T-helper 2 cell (primary cell): ENCODE data around the gene AHCYL2.
"Not testable (repeated sequence)": the region's sequence is repeated elsewhere in the genome, so short reads cannot be mapped to it uniquely, and the experiment has no call there.

Source experiments
- DNase-seq, 5 experiments: peaks; one replicate each; pipeline versions ENCODE4 v3.0.0 to v3.0.0-alpha.2; 2012 to 2022

Gene AHCYL2

GRCh38 chr7:129245533-129245932 is 20.7 kb downstream of the AHCYL2 start:
- no peak for DNase-seq

GRCh38 chr7:129247087-129247486 is 22.3 kb downstream of the AHCYL2 start:
- no peak for DNase-seq

DNA sequence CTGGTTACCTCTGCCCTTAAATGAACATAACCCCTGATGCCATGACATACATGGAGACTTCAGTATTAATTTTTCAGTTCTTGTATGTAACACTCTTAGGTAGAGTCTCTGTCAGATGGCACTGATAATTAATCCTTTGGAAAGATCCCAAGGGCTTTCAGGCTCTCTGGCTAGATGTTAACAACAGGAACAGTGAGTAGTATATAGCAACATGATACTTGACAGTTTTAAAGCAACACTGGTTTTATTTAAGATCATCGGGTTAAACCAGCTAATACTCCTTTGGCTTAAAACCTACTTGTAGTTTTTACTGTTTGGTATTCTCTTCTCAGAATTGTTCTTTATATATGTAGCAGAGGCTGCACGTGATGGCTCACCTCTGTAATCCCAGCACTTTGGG is 27.3 kb downstream of the AHCYL2 start:
- no peak for DNase-seq

DNA sequence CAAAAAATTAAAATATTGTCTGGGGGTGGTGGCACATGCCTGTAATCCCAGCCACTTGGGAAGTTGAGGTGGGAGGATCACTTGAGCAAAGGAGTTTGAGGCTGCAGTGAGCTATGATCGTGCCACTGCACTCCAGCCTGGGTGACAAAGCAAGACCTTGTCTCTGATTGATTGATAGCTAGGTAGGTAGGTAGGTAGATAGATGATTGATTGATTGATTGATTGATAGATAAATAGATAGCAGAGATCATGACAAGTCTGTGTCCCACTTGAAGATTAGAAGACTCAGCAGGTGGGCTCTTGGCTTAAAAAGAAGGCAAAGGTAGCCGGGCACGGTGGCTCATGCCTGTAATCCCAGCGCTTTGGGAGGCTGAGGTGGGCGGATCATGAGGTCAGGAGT is 27.8 kb downstream of the AHCYL2 start:
- not testable (repeated sequence) for DNase-seq

DNA sequence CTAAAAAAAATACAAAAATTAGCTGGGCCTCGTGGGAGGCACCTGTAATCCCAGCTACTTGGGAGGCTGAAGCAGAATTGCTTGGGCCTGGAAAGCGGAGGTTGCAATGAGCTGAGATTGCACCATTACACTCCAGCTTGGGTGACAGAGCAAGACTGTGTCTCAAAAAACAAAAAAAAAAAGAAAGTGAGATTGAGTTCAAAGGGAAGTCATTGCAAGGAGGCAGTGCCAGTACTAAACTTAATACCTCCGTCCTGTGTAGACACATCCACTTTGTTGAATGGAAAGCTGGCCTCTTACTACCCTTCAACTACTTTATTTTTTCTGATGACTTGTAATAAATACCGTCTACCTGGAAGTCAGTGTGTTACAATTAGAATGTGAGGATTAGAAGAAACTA is 31.0 kb downstream of the AHCYL2 start:
- no peak for DNase-seq

GRCh38 chr7:129256221-129256620 is 31.4 kb downstream of the AHCYL2 start:
- no peak for DNase-seq

- DNase-seq = no peak
Observed at GRCh38 chr7:129257168-129257567, 32.3 kb downstream of the AHCYL2 start.

DNA sequence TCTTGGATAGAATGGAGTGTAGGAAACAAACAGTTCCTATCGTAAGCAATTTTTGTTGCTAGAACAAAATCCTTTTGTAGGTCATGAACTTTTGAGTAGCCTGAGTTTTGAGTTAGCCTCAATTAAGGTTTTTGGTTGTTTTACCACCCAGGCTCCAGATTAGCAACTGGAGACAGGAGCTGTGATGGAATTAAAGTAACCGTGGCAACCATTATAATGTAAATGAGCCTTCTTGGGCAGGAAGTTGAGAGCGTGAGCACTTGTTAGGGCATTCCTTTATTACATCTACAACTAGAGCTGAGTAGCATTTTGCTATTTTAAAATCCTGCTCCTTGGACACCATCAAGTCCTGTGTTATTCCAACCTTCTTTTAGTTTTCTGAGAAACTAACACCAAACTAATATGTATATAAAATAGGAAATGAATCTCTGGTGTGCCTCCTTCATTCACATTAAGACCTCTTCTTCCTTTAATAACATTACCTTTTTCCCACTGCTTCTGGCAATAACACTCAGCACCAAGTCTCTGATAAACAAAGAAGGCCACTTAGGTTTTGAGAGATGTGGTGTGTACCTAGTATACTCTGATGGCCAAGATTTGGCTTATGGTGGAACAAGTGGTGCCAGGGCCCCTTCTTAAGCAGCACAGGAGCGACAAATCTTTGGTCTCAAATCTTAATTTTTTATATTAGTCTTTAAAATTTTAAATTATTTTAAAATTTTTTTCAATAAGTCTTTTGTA is 34.0 kb downstream of the AHCYL2 start:
- DNase-seq = peak in 1 of 5 experiments; percentile 32

- DNase-seq = peak in 1 of 5 experiments; percentile 23
Observed at GRCh38 chr7:129262324-129262723, 37.5 kb downstream of the AHCYL2 start.

DNA sequence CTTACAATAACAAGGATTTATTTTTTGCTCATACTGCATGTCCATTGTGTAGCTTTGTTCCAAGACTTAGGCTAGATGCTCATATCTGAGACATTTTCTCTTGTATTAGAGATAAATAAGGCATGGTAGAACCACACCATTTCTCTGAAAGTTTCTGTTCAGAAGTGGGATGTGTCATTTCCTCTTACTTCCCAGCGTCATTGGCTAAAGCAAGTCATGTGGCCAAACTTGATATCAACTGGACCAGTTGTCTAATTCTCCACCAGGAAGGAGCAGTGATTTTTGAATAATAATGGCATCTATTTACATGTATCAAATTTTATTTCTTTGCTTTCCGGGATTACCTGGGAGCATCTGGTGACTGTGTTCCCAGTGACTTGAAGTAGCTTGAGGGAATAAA is 38.3 kb downstream of the AHCYL2 start:
- DNase-seq = no peak

GRCh38 chr7:129264534-129264933 is 39.7 kb downstream of the AHCYL2 start:
- no peak for DNase-seq

DNA sequence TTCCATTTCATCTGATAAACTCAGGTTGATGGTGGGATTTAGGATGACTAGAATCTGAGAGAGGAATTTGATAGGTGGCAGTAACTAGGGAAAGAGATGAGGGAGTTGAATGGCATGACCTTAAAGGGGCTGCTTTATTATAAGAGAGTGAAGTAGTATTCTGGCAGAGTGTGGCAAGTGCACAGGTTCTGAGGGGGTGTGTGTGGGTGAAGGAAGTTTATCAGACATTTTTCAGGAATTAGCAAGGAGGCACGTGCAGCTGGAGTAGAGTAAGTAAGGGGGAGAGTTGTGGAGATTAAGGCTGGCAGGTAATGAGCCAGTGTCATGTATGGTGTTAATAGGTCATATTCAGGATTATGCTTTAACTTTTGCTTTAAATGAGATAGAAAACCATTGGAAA is 40.5 kb downstream of the AHCYL2 start:
- DNase-seq = no peak

DNA sequence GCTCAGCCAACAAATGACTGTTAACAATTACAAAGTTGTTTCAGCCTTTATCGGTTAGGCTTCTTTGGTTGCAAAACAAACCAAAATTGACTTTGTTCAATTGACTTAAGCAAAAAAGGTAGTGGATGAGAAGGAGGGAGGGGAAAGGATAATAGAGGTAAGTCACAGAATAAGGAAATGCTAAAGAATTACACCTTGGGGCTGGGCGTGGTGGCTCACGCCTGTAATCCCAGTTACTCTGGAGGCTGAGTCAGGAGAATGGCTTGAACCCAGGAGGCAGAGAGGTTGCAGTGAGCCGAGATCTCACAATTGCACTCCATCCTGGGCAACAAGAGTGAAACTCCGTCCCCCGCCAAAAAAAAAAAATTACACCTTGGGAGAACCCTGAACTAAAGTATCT is 41.4 kb downstream of the AHCYL2 start:
- no peak for DNase-seq

DNA sequence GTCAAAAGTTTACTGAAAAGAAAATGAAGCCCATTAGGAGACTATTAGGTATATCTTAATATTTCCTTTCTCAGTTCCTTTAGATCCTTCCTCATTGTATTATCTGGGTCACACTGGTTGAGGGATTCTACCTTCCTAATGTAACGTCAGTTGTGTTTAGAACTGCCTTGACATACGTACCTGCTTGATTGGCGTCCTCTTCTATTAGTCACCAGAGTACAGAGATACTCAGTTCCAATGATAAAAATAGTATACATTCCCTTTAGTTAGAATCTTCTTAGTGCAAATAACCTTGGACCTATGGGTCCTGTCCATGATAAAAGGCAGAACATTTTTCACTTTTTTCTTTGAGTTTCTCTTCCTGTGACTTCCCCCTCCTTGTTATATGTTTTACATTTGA is 45.2 kb downstream of the AHCYL2 start:
- no peak for DNase-seq

DNA sequence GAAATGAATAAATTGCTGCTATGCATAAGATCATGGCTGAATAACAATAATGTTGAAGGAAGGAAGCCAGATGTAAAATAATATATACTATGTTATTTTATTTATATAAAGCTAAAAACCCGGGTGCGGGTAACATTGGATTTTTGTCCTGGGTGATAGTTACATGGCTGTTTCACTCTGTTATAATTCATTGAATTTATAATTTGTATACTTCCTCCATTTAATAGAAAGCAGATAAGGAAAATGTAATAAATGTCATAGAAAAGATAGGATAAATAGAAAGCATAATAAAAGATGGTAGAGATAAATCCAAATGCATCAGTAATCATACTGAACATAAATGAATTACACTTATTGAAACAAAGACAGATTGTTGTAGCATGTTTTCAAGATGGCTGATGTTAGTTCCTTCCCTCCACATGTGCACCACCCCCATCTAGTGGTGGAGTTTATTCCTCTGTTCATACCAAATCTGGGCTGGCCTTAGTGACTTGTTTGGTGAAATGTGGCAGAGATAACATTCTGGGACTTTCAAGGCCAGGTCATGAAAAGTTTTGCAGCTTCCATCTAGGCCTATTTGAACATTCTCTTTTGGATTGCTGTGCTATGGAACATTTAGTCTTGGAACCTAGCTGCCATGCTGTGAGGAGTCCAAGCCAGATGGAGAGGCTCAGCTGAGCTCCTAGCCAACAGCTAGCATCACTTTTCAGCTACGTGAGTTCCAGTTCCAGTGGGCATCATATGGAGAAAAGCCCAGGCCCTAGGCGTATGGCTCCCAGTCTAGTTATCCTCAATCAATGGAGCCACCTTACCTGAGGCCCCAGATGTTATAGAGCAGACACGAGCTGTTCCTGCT is 46.9 kb downstream of the AHCYL2 start:
- peak in 4 of 5 experiments; percentile 22 to 78 (median 43) for DNase-seq

DNA sequence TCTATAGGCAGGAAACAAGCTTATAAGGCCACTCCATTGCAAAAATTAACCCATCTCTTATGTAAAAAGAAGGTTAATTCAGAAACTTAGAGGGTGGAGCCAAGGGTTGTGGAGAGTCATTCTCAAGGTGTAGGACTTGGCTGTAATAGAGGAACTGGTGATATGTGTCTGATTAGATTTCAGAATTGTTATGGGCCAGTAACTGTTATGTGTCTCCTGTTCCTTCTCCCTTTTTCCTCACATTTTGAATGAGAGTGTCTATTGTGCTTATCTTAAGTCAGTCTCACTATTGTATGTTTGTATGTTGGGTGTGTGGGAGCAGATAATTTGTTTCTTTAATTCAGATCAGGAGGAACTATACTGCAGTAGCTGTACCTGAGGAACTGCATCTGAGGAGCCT is 49.1 kb downstream of the AHCYL2 start:
- DNase-seq = no peak

DNA sequence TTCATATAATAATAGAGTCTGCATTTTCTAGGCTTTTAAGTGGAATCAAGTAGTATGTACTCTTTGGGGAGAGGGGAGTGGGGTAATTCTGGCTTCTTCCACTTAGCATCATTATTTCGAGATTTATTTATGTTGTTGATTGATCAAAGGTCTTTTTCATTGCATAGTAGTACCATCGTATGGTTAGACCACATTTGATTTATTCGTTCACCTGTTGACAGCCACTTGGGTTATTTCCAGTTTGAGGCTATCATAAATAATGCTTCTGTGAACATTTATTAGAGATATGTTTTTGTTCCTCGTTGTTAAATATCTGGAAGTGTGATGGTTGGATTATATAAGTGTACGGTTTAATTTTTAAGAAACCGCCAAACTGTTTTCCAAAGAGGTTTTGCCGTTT is 52.8 kb downstream of the AHCYL2 start:
- DNase-seq = no peak

GRCh38 chr7:129278688-129279087 is 53.9 kb downstream of the AHCYL2 start:
- DNase-seq = no peak

GRCh38 chr7:129279757-129280156 is 54.9 kb downstream of the AHCYL2 start:
- peak in 1 of 5 experiments; percentile 55 for DNase-seq

DNA sequence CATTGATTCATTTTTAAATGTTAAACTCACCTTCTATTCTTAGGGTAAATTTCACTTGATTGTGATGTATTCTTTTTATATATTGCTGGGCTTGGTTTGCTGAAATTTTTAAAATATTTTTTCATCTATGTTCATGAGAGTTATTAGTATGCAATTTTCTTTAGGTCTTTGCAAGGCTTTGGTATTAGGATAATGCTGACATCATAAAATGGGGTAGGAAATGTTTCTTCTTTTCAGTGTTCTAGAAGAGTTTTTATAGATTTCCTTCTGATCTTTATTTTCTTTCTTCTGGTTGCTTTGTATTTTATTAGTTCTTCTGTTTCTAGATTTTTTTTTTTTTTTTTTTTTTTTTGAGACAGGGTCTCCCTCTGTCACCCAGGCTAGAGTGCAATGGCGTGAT is 56.3 kb downstream of the AHCYL2 start:
- no peak for DNase-seq

- no peak for DNase-seq
Observed at GRCh38 chr7:129282865-129283264, 58.0 kb downstream of the AHCYL2 start.

DNA sequence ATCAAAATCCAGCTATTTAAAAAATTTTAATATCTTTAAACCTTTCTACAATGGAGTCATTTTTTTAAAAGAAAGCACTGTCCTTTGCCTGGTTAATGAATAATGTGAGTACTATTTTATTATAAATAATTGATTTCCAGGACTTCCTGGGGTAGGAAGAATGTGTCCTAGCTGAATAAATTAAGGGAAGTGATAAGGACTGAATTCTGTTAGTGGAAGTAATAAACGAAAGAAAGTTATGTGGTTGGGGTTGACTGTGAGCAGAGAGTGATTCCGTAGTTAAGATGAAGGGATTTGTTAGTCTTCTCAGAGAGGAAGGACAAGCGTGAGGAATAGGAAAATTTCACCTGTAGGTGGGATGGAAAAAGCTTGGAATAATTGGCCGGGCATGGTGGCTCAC is 59.1 kb downstream of the AHCYL2 start:
- DNase-seq = no peak

GRCh38 chr7:129285111-129285510 is 60.3 kb downstream of the AHCYL2 start:
- DNase-seq = no peak

- no peak for DNase-seq
Observed at GRCh38 chr7:129292861-129293260, 68.0 kb downstream of the AHCYL2 start.
